ENCODE results near the gene EXOC3L4.

The EXOC3L4 gene

GRCh38 chr14:103133210-103134140 is 39.0 kb downstream of the EXOC3L4 start:
- in situ Hi-C loops (cut with HindIII; ENCODE audit: low sequenced_read_pairs): no loop called here
- TF ChIP-seq, protein P1, sequence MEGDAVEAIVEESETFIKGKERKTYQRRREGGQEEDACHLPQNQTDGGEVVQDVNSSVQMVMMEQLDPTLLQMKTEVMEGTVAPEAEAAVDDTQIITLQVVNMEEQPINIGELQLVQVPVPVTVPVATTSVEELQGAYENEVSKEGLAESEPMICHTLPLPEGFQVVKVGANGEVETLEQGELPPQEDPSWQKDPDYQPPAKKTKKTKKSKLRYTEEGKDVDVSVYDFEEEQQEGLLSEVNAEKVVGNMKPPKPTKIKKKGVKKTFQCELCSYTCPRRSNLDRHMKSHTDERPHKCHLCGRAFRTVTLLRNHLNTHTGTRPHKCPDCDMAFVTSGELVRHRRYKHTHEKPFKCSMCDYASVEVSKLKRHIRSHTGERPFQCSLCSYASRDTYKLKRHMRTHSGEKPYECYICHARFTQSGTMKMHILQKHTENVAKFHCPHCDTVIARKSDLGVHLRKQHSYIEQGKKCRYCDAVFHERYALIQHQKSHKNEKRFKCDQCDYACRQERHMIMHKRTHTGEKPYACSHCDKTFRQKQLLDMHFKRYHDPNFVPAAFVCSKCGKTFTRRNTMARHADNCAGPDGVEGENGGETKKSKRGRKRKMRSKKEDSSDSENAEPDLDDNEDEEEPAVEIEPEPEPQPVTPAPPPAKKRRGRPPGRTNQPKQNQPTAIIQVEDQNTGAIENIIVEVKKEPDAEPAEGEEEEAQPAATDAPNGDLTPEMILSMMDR (IDR thresholded peaks at IDR 0.05; ENCODE audit: low read depth, low read length, missing control alignments): no peak
- H3K4me3 ChIP-seq (ENCODE audit: low read depth, low read length): no peak overlapping the region
- DNase-seq (ENCODE audit: low read depth): no peak

- in situ Hi-C loops (cut with HindIII; ENCODE audit: low sequenced_read_pairs): no loop called here
- H3K4me3 ChIP-seq (ENCODE audit: low read depth, low read length): no peak overlapping the region
- TF ChIP-seq, protein P1 (IDR thresholded peaks at IDR 0.05; ENCODE audit: low read depth, low read length, missing control alignments): no peak
- DNase-seq (ENCODE audit: low read depth): no peak
Measured at GRCh38 chr14:103134405-103134804, 39.9 kb downstream of the EXOC3L4 start.

GRCh38 chr14:103134919-103135318 is 40.4 kb downstream of the EXOC3L4 start:
- in situ Hi-C loops (cut with HindIII; ENCODE audit: low sequenced_read_pairs): no loop called here
- DNase-seq (ENCODE audit: low read depth): no peak
- H3K4me3 ChIP-seq (ENCODE audit: low read depth, low read length): no peak overlapping the region
- TF ChIP-seq, protein P1 (IDR thresholded peaks at IDR 0.05; ENCODE audit: low read depth, low read length, missing control alignments): no peak

- DNase-seq (ENCODE audit: low read depth): no peak
- in situ Hi-C loops (cut with HindIII; ENCODE audit: low sequenced_read_pairs): no loop called here
- TF ChIP-seq, protein P1 (IDR thresholded peaks at IDR 0.05; ENCODE audit: low read depth, low read length, missing control alignments): no peak
- H3K4me3 ChIP-seq (ENCODE audit: low read depth, low read length): no peak overlapping the region
Measured at GRCh38 chr14:103135333-103136260, 41.1 kb downstream of the EXOC3L4 start.

DNA sequence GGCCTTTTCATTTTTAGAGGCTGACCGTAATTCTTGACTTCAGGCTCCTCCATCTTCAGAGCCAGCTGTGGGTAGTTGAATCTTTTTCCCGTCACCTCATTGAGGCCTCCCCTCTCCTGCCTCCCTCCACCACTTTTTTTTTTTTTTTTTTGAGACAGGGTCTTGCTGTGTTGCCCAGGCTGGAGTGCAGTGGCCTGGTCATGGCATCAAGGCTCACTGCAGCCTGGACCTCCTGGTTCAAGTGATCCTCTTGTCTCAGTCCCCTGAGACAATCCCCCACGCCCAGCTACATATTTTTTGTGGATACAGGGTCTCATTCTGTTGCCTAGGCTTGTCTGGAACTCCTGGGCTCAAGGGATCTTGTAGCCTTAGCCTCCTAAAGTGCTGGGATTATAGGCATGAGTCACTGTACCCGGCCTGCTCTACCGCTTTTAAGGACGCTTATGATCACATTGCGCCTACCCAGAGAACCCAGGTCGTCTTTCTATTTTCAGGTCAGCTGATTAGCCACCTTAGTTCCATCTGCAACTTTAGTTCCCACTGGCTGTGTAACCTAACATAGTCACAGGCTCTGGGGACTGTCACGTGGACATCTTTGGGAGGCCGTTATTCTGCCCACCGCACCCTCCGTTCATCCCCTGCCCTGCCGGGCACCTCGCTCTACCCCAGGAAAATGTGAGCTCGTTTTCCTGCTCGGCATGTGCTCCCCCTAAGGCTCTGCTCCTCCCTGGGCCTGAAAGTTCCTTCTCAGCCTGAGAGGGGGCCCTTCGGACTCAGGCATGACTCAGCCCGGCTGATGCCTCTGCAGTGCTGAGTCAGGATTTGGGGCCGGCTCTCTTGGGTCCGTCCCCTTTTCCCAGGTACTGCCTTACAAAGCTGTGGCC is 42.1 kb downstream of the EXOC3L4 start:
- DNase-seq (ENCODE audit: low read depth): no peak
- in situ Hi-C loops (cut with HindIII; ENCODE audit: low sequenced_read_pairs): no loop called here
- TF ChIP-seq, protein P1 (IDR thresholded peaks at IDR 0.05; ENCODE audit: low read depth, low read length, missing control alignments): no peak
- no peak overlapping the region for H3K4me3 ChIP-seq (ENCODE audit: low read depth, low read length)
